HG02943 (cell line): ENCODE measurements around the gene SERINC5.
"Not testable (repeated sequence)": the region's sequence is repeated elsewhere in the genome, so short reads cannot be mapped to it uniquely, and the experiment has no call there.

Source experiments
- ATAC-seq: cut with Tn5 transposase; IDR thresholded peaks from one replicate; pipeline ENCODE4 v1.9.1; 2021; ENCODE audit warnings: mild to moderate bottlenecking, low read depth, moderate library complexity; ENCODE audit not compliant: unreplicated experiment

SERINC5 gene

GRCh38 chr5:80146046-80146445 is 109.8 kb downstream of the SERINC5 start:
- ATAC-seq, result no peak

DNA sequence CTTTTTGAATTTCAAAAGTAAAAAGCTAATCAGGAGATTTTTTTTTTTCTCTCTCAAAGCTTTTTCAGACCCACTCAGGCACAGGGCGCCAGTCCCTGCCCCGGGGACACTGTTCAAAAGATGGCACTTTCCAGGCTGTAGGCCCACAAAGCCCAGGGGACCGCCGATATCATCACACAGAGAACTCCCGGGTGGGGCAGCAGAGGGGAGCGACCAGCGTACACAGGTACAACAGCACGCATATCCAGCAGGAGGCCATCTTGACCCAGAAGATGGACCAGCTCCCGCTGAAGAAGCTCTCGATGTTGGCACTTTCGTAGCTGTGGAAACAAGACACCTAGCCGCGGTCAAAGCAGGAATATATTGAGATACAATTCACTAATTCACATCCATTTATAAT is 112.4 kb downstream of the SERINC5 start:
- no peak for ATAC-seq

DNA sequence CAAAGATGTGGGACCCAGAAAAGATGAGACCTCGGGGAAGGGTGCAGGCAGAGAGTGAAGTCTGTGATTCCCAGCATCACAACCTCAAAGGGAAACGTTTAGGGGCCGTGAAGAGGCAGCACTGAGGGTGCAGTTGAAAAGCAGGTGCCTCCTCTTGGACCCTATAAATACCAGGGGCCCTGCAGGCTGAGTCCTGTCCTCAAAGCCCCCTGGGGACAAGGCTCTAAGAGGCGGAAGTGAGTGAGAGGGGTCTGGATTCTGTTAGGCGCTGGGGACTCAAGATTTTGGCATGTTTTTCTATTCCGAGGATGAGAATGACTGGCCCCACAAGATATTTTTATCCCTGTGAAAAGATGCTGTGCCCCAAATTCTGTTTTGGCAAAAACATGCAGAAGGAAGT is 112.9 kb downstream of the SERINC5 start:
- ATAC-seq, result no peak

- no peak for ATAC-seq
Measured at GRCh38 chr5:80141681-80142080, 114.2 kb downstream of the SERINC5 start.

GRCh38 chr5:80141147-80141671 is 114.6 kb downstream of the SERINC5 start:
- no peak for ATAC-seq

GRCh38 chr5:80140496-80140895 is 115.4 kb downstream of the SERINC5 start:
- no peak for ATAC-seq

GRCh38 chr5:80139466-80139972 is 116.3 kb downstream of the SERINC5 start:
- ATAC-seq, result no peak

GRCh38 chr5:80138486-80138885 is 117.4 kb downstream of the SERINC5 start:
- ATAC-seq, result no peak

- ATAC-seq, result not testable (repeated sequence)
Measured at GRCh38 chr5:80136798-80137197, 119.0 kb downstream of the SERINC5 start.

DNA sequence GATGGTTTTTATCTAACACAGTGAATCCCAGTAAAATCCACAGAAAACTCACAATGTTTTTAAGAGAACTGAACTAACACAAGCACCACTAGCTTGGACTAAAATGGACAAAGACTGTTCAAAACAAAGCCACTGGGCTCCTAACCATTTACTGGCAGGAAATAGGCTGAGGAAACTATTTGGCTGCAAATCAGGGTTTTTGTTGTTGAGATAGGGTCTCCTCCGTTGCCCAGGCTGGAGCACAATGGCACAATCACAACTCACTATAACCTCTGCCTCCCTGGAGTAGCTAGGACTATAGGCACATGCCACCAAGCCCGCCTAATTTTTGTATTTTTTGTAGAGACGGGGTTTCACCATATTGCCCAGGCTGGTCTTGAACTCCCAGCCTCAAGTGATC is 121.0 kb downstream of the SERINC5 start:
- ATAC-seq, result no peak

GRCh38 chr5:80129146-80129545 is 126.7 kb downstream of the SERINC5 start:
- no peak for ATAC-seq

DNA sequence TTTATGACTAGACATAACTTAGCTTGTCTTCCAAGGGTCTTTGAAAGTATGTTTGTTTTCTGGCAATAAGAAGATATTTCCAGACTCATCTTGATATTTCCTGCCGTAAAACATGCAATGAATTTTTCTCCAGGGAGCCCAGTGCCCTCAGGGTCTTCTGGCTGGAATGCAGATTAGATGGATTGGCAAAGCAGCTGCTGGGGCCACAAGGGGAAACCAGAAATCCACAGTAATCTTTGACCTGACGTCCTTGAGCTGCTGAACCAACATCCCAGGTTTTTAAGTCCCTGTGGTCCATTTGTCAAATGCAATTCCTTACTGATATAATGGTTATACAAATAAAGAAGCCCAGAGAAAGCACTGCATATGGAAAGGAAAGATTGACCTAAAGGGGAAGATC is 127.7 kb downstream of the SERINC5 start:
- ATAC-seq, result no peak

GRCh38 chr5:80127116-80127552 is 128.7 kb downstream of the SERINC5 start:
- no peak for ATAC-seq

- ATAC-seq, result peak; percentile 50
Measured at GRCh38 chr5:80125962-80126480, 129.8 kb downstream of the SERINC5 start.

DNA sequence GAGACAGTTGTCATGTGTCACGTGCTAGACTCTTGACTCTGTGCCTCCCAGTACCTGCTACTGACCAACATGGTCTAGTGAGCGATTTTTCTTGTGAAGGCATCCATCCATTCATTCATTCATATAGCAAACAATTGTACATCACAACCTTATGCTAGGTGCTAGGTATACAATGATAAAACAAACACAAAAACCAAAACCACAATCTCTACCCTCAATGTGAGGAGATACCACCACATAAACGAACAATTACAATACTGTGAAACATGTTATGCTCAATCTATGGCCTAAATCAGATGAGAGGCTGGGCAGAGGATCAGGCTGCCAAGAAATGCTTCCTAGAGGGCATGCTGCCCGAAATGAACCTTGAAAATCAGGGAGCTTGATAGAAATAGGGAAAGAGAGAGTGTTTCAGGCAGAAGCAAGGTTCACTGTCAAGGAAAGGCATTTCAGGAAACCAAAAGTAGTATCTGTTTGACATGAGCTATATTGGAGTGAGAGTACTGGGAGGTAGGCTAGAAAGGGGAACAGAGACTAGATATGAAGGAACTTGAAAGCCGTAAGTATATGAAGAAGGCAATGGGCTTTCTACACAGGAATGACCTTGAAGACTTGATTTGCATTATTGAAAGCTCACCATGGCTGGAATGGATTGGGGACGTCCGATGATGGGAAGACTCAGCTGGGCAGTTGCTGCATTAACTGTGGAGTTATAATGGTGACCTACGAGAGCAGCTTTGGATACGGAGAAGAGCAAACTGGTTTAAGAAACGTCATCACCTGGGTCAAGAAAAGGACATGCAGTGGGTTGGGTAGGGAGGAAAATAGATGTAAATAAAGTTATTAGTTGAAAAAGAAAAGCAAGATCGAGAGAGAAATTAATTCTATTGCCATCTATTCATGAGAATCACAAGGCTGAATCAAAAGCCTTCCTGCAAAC is 130.6 kb downstream of the SERINC5 start:
- ATAC-seq, result peak; percentile 72

DNA sequence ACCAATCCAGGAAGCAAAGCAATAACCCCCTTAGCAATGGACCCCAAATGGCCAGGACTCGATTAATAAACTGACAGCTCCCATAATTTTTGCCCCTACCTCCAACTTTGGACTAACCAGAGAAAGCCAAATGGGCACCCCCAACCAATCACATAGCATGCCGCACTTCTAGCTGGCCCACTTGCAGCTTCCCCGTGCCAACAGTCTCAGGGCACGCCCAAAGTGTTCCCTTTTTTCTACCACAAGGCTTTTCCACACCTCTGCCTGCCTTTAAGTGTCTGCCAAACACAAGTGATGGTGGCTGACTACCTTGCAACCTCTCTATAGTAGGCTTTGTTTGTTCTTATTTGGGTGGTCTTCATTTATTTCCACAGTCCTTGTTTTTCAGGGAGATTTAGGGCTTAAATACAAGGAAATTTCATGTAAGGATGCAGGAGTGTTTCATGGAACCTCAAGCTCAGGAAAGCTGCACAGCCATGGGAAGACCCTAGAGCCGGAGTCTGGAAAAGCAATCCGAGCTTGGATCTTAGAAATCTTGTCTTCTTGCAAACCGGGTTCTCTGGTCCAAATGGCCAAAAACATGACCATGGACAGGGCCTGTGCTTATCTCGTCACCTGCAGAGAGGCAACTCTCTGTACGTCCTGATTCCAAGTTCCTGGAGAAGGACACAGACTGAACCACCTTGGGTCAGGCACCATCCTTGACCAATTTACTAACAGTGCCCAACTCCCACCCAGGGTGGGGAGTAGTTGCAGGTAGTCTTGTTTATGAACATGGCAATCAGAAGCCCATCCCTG is 131.5 kb downstream of the SERINC5 start:
- ATAC-seq, result no peak

GRCh38 chr5:80122579-80122978 is 133.3 kb downstream of the SERINC5 start:
- no peak for ATAC-seq

DNA sequence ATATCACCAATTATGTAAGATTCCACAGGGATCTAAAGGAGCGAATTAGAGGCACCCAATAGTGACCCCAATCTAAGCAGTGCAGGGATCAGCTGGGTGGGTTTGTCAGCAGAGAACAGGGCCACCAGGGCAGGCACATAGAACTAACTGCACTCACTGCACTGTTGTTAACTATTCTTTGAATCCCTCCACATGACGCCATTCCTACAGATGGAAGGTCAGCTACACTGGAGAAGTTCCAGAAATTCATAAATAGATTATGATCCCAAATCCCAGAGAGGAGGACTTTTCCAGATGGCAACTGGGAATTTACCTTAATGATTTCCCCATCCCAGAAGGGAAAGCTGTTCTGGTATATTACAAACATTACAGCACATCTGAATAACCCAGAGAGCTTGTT is 136.5 kb downstream of the SERINC5 start:
- ATAC-seq, result no peak

- no peak for ATAC-seq
Measured at GRCh38 chr5:80117446-80117845, 138.4 kb downstream of the SERINC5 start.

- no peak for ATAC-seq
Measured at GRCh38 chr5:80116465-80116864, 139.4 kb downstream of the SERINC5 start.

- ATAC-seq, result no peak
Measured at GRCh38 chr5:80116000-80116399, 139.8 kb downstream of the SERINC5 start.
